Esophagus mucosa (tissue), 1 donor: ENCODE data around the gene SPTBN1. TPM values are rescaled to one million over a fixed set of nuclear protein-coding genes. Genes with fewer than 3 reads are reported as not detected.

ENCODE experiments used
- ATAC-seq: fragments of 200-7000 bp; cut with Tn5 transposase; one replicate; pipeline ENCODE4 v1.9.1; 2020
- total RNA-seq: library from RNA; stranded (reverse); gene quantifications from one replicate; pipeline ENCODE4 v1.2.4, GENCODE V29; 2023
- donor health status: DM: yes; HTN: yes; CAD: no.

SPTBN1 gene
- total RNA-seq, 1 donor from 2014 or later = 77.2 TPM

- peak; percentile 62 for ATAC-seq
These were observed 75.4 kb downstream of the SPTBN1 start for GRCh38 chr2:54531558-54531957.

DNA sequence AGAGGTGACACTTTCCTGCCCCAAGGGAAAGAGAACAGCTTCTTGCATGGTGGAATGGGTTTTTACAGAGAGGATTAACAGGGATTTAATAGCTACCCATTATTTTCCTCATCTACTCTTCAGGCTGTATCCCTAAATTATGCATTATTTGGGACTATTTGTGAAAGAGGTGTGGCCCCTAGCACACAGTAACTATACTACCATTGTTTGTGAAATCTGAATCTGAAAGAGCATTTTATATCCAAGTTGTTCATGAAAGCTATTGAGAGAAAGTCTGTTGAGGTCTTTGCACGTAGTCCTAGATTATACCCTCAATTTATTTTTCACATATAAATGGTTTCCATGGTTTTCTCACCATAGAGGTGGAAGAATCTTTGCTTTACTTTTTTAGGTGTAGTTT lies 78.1 kb downstream of the SPTBN1 start:
- no peak for ATAC-seq

DNA sequence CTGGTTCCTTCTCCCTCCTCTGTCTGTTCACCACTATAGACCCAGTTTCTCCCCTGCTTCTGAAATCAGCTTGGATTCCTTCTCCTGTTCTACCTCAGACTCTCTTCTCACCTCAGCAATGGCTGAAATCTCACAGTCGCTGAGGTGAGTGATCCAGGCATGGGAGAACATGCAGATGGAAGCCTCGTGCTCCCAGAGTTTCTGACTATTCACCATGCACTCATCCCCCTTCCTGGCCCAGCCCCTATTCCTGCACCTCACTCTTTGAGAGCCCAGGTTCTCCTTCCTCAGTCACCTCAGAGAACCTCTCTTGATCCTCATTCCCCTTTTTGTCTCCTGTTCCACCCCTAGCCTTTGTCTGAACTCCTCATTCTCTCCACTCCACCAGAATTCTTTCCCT lies 78.5 kb downstream of the SPTBN1 start:
- no peak for ATAC-seq

- ATAC-seq = no peak
These were observed 79.6 kb downstream of the SPTBN1 start for GRCh38 chr2:54535599-54536195.

DNA sequence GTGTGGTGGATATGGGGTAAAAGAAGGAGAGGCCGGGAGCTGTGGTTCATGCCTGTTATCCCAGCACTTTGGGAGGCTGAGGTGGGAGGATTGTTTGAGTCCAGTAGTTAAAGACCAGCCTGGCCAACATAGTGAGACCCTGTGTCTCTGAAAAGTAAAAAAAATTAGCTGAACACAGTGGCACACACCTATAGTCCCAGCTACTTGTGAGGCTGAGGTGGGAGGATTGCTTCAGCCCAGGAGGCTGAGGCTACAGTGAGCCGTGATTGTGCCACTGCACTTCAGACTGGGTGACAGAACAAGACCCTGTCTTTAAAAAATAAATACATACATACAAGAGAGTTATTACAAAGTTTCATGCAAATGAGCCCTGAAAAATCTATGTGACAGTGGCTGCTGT lies 80.6 kb downstream of the SPTBN1 start:
- no peak for ATAC-seq

DNA sequence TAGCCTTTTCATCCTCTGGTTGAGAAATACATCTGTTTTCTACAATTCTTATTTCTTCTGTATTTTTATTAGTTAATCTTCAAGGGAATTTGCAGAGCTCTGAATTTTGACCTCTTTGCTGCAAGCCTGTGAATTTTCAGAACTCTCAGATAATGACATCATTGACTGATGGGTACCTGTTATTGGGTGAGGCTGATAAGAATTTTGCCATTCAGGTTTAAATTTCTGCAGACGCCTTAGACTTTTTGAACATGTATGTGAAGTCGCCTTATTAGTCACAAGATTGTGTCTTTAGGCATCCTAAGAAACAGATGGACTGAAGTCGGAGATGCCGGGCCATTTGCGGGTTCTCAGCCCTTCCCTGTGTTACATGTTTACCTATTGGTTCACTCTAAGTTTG lies 82.4 kb downstream of the SPTBN1 start:
- no peak for ATAC-seq

DNA sequence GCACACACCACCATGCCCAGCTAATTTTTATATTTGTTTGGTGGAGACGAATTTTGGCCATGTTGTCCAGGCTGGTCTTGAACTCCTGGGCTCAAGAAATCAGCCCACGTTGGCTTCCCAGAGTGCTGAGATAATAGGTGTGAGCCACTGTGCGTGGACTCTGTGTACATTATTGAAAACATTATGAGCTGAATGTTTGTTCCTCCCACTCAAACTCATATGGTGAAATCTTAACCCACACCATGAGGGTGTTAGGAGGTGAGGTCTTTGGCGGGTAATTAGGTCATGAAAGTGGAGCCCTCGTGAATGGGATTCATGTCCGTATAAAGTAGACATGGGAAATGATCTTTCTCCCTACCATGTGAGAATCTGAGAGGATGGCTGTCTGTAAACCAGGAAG lies 83.6 kb downstream of the SPTBN1 start:
- no peak for ATAC-seq

GRCh38 chr2:54540194-54540593 lies 84.1 kb downstream of the SPTBN1 start:
- ATAC-seq = peak; percentile 31

DNA sequence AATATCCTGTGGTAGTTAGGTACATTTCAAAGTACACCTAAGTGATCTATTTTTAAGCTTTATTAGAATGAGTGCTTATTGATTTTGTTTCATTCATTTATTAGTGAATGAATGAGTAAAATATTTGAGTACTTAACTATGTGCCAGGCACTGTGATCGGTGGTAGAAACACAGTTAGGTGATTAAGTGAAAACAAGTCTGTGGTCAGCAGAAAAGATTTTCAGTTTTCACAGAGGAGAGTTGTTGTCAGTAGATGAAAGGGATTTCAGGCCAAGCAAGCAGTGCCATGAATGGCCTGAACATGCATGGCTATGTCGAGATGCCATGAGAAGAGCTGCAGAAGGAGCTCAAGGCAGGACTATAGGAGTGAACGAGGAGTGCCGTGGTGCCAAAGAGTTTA lies 85.9 kb downstream of the SPTBN1 start:
- ATAC-seq = no peak

- ATAC-seq = no peak
These were observed 87.7 kb downstream of the SPTBN1 start for GRCh38 chr2:54543733-54544396.

DNA sequence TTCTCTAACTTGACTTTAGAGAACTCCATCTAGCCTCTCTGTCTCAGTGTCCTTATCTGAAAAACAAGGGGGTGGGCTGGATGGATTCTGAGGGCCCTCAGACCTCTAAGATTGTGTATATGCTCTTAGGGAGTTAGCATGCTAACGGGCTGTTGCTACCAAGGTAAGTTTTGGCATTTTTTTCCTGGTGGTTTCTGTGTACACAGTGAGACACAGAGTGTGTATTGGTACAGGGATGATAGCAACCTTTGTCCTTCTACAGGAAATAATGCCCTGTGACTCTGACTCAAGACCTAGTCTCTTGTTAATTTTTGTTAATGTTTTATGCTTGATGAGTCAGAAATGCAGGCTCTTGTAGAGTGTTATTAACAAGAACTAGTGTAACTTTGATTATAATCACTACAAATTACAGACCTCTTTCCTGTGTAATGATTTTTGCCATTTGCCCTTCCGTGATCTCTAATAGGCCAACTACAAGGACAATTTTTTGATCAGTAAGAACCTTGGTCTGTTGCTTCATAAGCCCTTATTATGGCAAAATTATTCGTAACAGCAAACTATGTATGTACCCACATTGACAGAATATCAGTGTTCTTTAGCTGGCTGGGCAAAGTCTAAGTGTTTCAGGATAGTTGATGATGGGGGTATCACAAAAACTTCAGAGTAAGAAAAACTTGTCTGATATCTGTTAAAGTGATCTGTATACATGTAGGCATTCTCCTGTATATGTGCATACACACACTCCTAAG lies 89.7 kb downstream of the SPTBN1 start:
- peak; percentile 99 for ATAC-seq

DNA sequence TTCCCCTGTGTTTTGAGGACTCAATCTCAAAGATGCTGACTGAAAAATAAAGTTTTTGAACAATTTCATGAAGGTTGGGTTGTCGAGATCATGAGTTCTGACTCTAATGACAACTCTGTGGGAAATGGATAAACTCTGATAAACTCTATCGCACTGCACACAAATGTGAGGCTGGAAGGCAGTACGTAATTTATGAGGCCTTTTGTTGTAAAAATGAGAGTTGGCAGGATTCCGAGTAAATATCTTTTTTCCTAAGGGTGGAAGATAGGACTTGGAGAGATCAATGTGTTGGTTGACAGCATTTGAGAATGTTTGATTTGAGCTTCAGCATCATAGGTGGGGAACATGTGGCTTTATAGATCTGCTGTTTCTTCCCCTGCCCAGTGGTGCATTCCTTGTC lies 90.4 kb downstream of the SPTBN1 start:
- ATAC-seq = no peak

GRCh38 chr2:54546923-54547720 lies 91.0 kb downstream of the SPTBN1 start:
- ATAC-seq = no peak

- ATAC-seq = no peak
These were observed 93.3 kb downstream of the SPTBN1 start for GRCh38 chr2:54549430-54549829.

- ATAC-seq = no peak
These were observed 93.9 kb downstream of the SPTBN1 start for GRCh38 chr2:54549917-54550518.

- ATAC-seq = no peak
These were observed 94.4 kb downstream of the SPTBN1 start for GRCh38 chr2:54550547-54550946.

- ATAC-seq = peak; percentile 21
These were observed 95.1 kb downstream of the SPTBN1 start for GRCh38 chr2:54551123-54551756.

DNA sequence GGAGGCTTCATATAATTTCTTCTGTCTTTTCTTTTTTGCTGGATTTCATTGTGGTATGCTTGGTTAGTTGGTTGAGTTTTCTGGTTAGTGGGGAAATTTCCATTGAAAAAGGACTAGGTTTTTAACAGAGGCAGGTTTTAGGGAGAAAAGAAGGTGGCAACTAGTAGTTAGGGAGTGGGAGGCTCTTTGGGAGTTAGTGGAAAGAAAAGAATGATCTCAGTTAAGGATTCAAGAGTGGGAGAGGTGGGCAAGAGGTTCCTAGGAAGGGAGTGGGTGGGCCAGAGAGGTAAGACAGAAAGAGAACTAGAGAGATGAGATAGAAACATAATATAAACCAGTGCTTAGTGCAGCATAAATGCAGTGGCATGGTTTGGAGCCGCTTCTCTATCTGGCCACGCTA lies 96.9 kb downstream of the SPTBN1 start:
- no peak for ATAC-seq

DNA sequence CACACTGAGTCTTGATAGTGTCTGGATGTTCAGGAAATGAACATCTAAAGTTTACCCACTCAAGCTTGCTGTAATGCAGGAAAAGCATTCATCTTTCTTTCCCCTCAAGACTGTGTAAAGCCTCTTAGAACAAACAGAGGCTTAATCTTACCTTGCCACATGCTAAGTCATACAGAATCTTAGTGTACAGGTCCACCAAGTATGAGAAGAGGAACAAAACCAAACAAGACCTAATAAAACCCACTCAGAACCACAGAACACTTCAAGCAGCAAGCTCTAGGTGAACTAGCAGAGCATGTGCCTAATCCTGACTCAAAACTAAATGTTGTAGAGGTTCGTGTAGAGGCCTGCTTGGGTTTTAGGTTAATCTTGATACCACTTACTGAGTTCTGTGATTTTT lies 97.6 kb downstream of the SPTBN1 start:
- ATAC-seq = no peak

DNA sequence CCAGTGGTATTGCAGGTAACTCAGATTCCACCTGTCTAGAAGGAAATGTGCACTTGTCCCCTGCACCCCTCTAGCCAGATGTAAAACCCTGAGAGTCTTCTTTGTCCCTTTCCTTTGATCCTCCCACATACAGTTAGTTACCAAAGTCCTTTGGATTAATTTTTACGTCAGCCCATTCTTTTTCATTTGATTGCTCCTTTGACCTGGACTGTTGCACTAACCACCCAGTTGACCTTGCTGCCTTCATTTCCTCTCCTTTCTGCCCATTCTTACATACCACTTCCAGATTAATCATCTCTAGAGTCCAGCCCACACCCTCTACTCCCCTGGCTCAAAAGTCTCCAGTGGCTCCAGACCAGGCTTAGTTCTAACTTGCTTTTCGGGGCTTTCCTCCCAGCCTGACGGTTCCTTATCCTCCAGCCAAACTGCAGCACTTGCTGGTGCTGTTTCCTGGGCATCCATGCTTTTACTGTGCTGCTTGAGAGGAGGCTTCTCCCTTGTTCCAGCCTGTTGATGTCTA lies 99.3 kb downstream of the SPTBN1 start:
- no peak for ATAC-seq

DNA sequence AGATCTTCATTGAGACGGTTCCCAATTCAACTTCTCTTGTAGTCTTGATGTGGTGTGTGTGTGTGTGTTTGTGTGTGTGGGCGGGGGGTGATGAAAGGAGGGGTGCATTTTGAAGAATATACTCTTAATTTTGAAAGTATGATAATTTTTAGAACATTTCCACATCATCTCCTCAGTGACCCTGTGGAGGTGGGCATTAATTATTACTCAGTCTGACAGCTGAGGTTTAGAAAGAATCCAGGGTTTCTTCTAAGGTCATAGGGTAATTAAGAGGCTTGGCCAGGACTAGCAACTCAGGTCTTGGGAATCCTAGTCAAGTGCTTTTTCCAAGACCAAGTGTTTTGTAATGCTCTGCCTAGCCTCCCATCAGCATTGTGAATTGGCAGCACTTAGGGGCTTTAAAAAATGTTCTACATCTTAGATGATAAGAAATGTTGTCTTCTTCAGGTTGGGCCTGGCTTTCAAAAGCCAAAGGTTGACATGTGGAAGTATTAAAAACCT lies 100.5 kb downstream of the SPTBN1 start:
- ATAC-seq = no peak

DNA sequence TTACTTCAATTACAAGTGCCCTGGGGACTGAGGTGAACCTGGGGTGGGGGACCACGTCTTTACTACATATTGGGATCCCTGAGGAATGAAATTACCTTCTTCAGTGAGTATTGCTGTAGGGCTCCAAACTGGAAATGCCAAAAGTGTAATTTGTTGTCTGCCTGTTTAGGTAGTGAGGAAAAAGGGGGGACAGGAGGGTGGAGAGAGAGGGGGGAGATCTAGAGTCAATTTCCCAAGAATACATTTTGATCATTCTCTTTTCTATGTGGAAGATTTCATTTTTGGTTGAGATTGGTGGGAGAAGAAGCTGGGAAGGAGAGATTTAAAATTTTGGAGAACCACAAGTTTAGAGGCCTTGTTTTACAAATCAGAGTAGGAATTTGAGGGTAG lies 101.1 kb downstream of the SPTBN1 start:
- ATAC-seq = no peak
